HepG2 (cell line): Measurements from ENCODE around the gene PPP4R4. TPM values are rescaled to one million over a fixed set of nuclear protein-coding genes. Genes with fewer than 3 reads are reported as not detected.
A peak's percentile ranks its signal among the peaks of the same experiment; 100 is the strongest.

Experiments
- ARID2 ChIP-seq: sonication (generic); formaldehyde crosslinking; IDR thresholded peaks from 2 replicates; pipeline ENCODE4 v1.8.1; 2022; ENCODE audit warnings: mild to moderate bottlenecking, missing genetic modification reagents, borderline replicate concordance
- ARNTL ChIP-seq: sonication (generic); formaldehyde crosslinking; IDR thresholded peaks from 2 replicates; pipeline ENCODE4 v1.4.0; 2020; ENCODE audit warnings: mild to moderate bottlenecking, missing genetic modification reagents
- HBP1 ChIP-seq: IDR thresholded peaks from 2 replicates; pipeline ENCODE4 v1.6.1; 2016; ENCODE audit warnings: low read depth, control low read depth
- HDAC6 ChIP-seq: fragments of 200-600 bp; sonication (generic); IDR thresholded peaks from 2 replicates; pipeline ENCODE4 v1.7.0; 2017; ENCODE audit warnings: mild to moderate bottlenecking, antibody characterized with exemption, low read length, low read depth
- IRF2 ChIP-seq: IDR thresholded peaks from 2 replicates; pipeline ENCODE4 v1.6.1; 2018; ENCODE audit warnings: missing genetic modification reagents, missing compliant biosample characterization
- MAFF ChIP-seq: IDR thresholded peaks from 2 replicates; pipeline ENCODE4 v1.6.1; 2011; ENCODE audit warnings: low read depth, low read length, improper control_type of control experiment
- MED13 ChIP-seq: sonication (generic); formaldehyde crosslinking; IDR thresholded peaks from 2 replicates; pipeline ENCODE4 v1.5.0; 2020; ENCODE audit warnings: missing genetic modification reagents
- NR0B2 ChIP-seq: sonication (generic); formaldehyde crosslinking; IDR thresholded peaks from 2 replicates; pipeline ENCODE4 v1.4.0; 2020; ENCODE audit warnings: mild to moderate bottlenecking, missing genetic modification reagents
- PHF5A ChIP-seq: IDR thresholded peaks from one replicate; pipeline ENCODE4 v1.6.1; 2018; ENCODE audit warnings: low read depth, missing genetic modification reagents; ENCODE audit not compliant: unreplicated experiment
- POLR2A ChIP-seq, 2 experiments: IDR thresholded peaks; 2 replicates each; pipeline ENCODE4 v1.6.1; 2011; ENCODE audit warnings: low read depth in 2 of 2, low read length in 2 of 2, mild to moderate bottlenecking in 1 of 2, moderate library complexity in 1 of 2; ENCODE audit not compliant: insufficient read depth in 1 of 2
- POLR2AphosphoS2 ChIP-seq: IDR thresholded peaks from 2 replicates; pipeline ENCODE4 v1.6.1; 2011; ENCODE audit warnings: low read depth, low read length, improper control_type of control experiment
- POLR2AphosphoS5 ChIP-seq: IDR thresholded peaks from 2 replicates; pipeline ENCODE4 v1.6.1; 2012; ENCODE audit warnings: low read depth, low read length
- RBM39 ChIP-seq: fragments of 200-400 bp; formaldehyde crosslinking; IDR thresholded peaks from one replicate; pipeline ENCODE4 v1.6.1; 2018; ENCODE audit warnings: antibody characterized with exemption, mild to moderate bottlenecking, low read depth, low read length; ENCODE audit not compliant: poor library complexity, severe bottlenecking
- RFXAP ChIP-seq: sonication (generic); formaldehyde crosslinking; IDR thresholded peaks from 2 replicates; pipeline ENCODE4 v1.4.0; 2020; ENCODE audit warnings: missing genetic modification reagents, borderline replicate concordance
- SSRP1 ChIP-seq: IDR thresholded peaks from 2 replicates; pipeline ENCODE4 v1.6.1; 2016; ENCODE audit warnings: control low read depth
- THAP8 ChIP-seq: sonication (generic); formaldehyde crosslinking; IDR thresholded peaks from 2 replicates; pipeline ENCODE4 v1.5.1; 2020; ENCODE audit warnings: missing genetic modification reagents, mild to moderate bottlenecking, borderline replicate concordance
- YEATS4 ChIP-seq: sonication (generic); formaldehyde crosslinking; IDR thresholded peaks from 2 replicates; pipeline ENCODE4 v1.4.0; 2020; ENCODE audit warnings: missing genetic modification reagents, borderline replicate concordance
- ZBTB7A ChIP-seq: sonication (generic); formaldehyde crosslinking; IDR thresholded peaks from 2 replicates; pipeline ENCODE4 v1.8.0; 2022; ENCODE audit warnings: mild to moderate bottlenecking, missing genetic modification reagents
- ZFP90 ChIP-seq: sonication (generic); formaldehyde crosslinking; IDR thresholded peaks from 2 replicates; pipeline ENCODE4 v1.8.0; 2022; ENCODE audit warnings: missing genetic modification reagents, mild to moderate bottlenecking, inconsistent platforms, borderline replicate concordance
- ZFYVE20 ChIP-seq: sonication (generic); formaldehyde crosslinking; IDR thresholded peaks from 2 replicates; pipeline ENCODE4 v1.8.0; 2023; ENCODE audit warnings: low read depth, mild to moderate bottlenecking, moderate library complexity, missing genetic modification reagents, borderline replicate concordance
- ZNF180 ChIP-seq: sonication (generic); formaldehyde crosslinking; IDR thresholded peaks from 2 replicates; pipeline ENCODE4 v1.4.0; 2020; ENCODE audit warnings: low read depth, missing genetic modification reagents, borderline replicate concordance
- ZNF460 ChIP-seq: sonication (generic); formaldehyde crosslinking; IDR thresholded peaks from 2 replicates; pipeline ENCODE4 v1.5.1; 2020; ENCODE audit warnings: missing genetic modification reagents, mild to moderate bottlenecking, borderline replicate concordance
- ZNF614 ChIP-seq: IDR thresholded peaks from 2 replicates; pipeline ENCODE4 v1.6.1; 2018; ENCODE audit warnings: missing biosample characterization, missing genetic modification reagents, inconsistent platforms, borderline replicate concordance
- ZNF766 ChIP-seq: sonication (generic); formaldehyde crosslinking; IDR thresholded peaks from 2 replicates; pipeline ENCODE4 v1.5.0; 2020; ENCODE audit warnings: missing genetic modification reagents, borderline replicate concordance
- ZNF772 ChIP-seq: sonication (generic); formaldehyde crosslinking; IDR thresholded peaks from 2 replicates; pipeline ENCODE4 v1.5.0; 2020; ENCODE audit warnings: mild to moderate bottlenecking, missing genetic modification reagents
- polyA plus RNA-seq, 8 experiments: library from polyadenylated mRNA; depleted of rRNA in 3 of 8; stranded (reverse) in 7 of 8; unstranded in 1 of 8; fragments of >200 nt; fragmentation: Illumina TruSeq in 4 of 8; extraction: Trizol in 4 of 8; gene quantifications; 2 replicates each; pipeline versions ENCODE4 v1.2.1 to v1.2.3, GENCODE V29; 2011 to 2016; ENCODE audit warnings: low read depth in 4 of 8, missing spikeins in 1 of 8, mixed read lengths in 1 of 8; ENCODE audit not compliant: insufficient read depth in 1 of 8
- total RNA-seq, 5 experiments: library from RNA; depleted of rRNA; stranded (reverse); fragments of >200 nt; fragmentation: Illumina TruSeq; extraction: Trizol; gene quantifications; 2 replicates each; pipeline ENCODE4 v1.2.3, GENCODE V29; 2016; ENCODE audit warnings: low read depth in 1 of 5
- TF ChIP-seq, protein P1 (sequence below): sonication (generic); formaldehyde crosslinking; IDR thresholded peaks from 2 replicates; pipeline ENCODE4 v1.5.0; 2020; ENCODE audit warnings: mild to moderate bottlenecking, missing genetic modification reagents

Gene PPP4R4
- total and polyA plus RNA-seq, 2 of the 13 experiments (the other 11 are each of a cell fraction or from before 2014, with no cell fraction given), result 9.5 to 19.8 TPM

- TF ChIP-seq ZNF772 (CRISPR knock-in tag) (no peak), RBM39 (no peak), ZNF180 (CRISPR knock-in tag) (no peak), ARID2 (CRISPR knock-in tag) (no peak), IRF2 (CRISPR knock-in tag) (no peak), POLR2AphosphoS2 (no peak), POLR2AphosphoS5 (peak; percentile 97), MED13 (CRISPR knock-in tag) (peak; percentile 62; the same call in 1 of the 2 replicates), YEATS4 (CRISPR knock-in tag) (no peak), HDAC6 (no peak), ZFYVE20 (CRISPR knock-in tag) (no peak), ZFP90 (no peak), ZNF766 (CRISPR knock-in tag) (peak; percentile 46; the same call in 1 of the 2 replicates), ZNF614 (peak; percentile 39; the same call in 1 of the 2 replicates), PHF5A (CRISPR knock-in tag) (no peak), SSRP1 (CRISPR knock-in tag) (no peak), MAFF (no peak), ZNF460 (CRISPR knock-in tag) (no peak), ARNTL (no peak), POLR2A (IDR thresholded peaks at IDR 0.05; ENCODE audit: insufficient read depth in 1 of 2, low read depth in 2 of 2, low read length in 2 of 2) (peak; percentile 84 to 99), NR0B2 (CRISPR knock-in tag) (no peak; the same call in 1 of the 2 replicates), RFXAP (CRISPR knock-in tag) (no peak), HBP1 (CRISPR knock-in tag) (no peak; the same call in 1 of the 2 replicates), THAP8 (CRISPR knock-in tag) (no peak), ZBTB7A (0 out of 2 replicates have a peak, but pooled peaks have one; percentile 30)
- TF ChIP-seq, protein P1, sequence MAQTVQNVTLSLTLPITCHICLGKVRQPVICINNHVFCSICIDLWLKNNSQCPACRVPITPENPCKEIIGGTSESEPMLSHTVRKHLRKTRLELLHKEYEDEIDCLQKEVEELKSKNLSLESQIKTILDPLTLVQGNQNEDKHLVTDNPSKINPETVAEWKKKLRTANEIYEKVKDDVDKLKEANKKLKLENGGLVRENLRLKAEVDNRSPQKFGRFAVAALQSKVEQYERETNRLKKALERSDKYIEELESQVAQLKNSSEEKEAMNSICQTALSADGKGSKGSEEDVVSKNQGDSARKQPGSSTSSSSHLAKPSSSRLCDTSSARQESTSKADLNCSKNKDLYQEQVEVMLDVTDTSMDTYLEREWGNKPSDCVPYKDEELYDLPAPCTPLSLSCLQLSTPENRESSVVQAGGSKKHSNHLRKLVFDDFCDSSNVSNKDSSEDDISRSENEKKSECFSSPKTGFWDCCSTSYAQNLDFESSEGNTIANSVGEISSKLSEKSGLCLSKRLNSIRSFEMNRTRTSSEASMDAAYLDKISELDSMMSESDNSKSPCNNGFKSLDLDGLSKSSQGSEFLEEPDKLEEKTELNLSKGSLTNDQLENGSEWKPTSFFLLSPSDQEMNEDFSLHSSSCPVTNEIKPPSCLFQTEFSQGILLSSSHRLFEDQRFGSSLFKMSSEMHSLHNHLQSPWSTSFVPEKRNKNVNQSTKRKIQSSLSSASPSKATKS, result no peak
Measured at GRCh38 chr14:94322648-94323570, 148.8 kb downstream of the PPP4R4 start, which contains the start of gene SERPINA6 (continued).
